WERI-Rb-1 (cell line): ENCODE data around the gene SOX30.
"Not testable (repeated sequence)": the region's sequence is repeated elsewhere in the genome, so short reads cannot be mapped to it uniquely, and the experiment has no call there.

Source experiments
- DNase-seq: peaks from one replicate; pipeline ENCODE4 v3.0.0-alpha.2; 2020
- H3K27ac ChIP-seq: fragments of 250-450 bp; sonication (Bioruptor Pico); 2 replicates; pipeline ENCODE4 v1.5.1; 2020; ENCODE audit warnings: mild to moderate bottlenecking, moderate library complexity
- H3K27me3 ChIP-seq: fragments of 250-450 bp; sonication (Bioruptor Pico); 2 replicates; pipeline ENCODE4 v1.5.1; 2021; ENCODE audit warnings: mild to moderate bottlenecking, low read depth, moderate library complexity; ENCODE audit not compliant: insufficient read depth, severe bottlenecking
- H3K36me3 ChIP-seq: fragments of 250-450 bp; sonication (Bioruptor Pico); 2 replicates; pipeline ENCODE4 v1.5.1; 2020; ENCODE audit warnings: mild to moderate bottlenecking, moderate library complexity
- H3K4me3 ChIP-seq: 2 replicates; pipeline ENCODE4 v1.5.1; 2011; ENCODE audit warnings: low read depth, mild to moderate bottlenecking, control low read depth, low read length
- H3K9me3 ChIP-seq: fragments of 250-450 bp; sonication (Bioruptor Pico); 2 replicates; pipeline ENCODE4 v1.5.1; 2021; ENCODE audit warnings: mild to moderate bottlenecking, moderate library complexity; ENCODE audit not compliant: severe bottlenecking
- TF ChIP-seq, protein P1 (sequence below): IDR thresholded peaks from 2 replicates; pipeline ENCODE4 v1.5.1; 2011; ENCODE audit warnings: low read depth, mild to moderate bottlenecking, control low read depth, inconsistent platforms, low read length

The SOX30 gene

GRCh38 chr5:157682257-157682656 lies 30.0 kb upstream of the SOX30 start:
- Histone ChIP-seq H3K9me3 (no peaks in the 10 kb centered on the region), H3K27ac (no peak overlapping the region), H3K36me3 (no peaks in the 10 kb centered on the region), H3K27me3 (no peaks in the 10 kb centered on the region), H3K4me3 (no peak overlapping the region)
- no peak for DNase-seq
- TF ChIP-seq, protein P1, sequence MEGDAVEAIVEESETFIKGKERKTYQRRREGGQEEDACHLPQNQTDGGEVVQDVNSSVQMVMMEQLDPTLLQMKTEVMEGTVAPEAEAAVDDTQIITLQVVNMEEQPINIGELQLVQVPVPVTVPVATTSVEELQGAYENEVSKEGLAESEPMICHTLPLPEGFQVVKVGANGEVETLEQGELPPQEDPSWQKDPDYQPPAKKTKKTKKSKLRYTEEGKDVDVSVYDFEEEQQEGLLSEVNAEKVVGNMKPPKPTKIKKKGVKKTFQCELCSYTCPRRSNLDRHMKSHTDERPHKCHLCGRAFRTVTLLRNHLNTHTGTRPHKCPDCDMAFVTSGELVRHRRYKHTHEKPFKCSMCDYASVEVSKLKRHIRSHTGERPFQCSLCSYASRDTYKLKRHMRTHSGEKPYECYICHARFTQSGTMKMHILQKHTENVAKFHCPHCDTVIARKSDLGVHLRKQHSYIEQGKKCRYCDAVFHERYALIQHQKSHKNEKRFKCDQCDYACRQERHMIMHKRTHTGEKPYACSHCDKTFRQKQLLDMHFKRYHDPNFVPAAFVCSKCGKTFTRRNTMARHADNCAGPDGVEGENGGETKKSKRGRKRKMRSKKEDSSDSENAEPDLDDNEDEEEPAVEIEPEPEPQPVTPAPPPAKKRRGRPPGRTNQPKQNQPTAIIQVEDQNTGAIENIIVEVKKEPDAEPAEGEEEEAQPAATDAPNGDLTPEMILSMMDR: no peak

DNA sequence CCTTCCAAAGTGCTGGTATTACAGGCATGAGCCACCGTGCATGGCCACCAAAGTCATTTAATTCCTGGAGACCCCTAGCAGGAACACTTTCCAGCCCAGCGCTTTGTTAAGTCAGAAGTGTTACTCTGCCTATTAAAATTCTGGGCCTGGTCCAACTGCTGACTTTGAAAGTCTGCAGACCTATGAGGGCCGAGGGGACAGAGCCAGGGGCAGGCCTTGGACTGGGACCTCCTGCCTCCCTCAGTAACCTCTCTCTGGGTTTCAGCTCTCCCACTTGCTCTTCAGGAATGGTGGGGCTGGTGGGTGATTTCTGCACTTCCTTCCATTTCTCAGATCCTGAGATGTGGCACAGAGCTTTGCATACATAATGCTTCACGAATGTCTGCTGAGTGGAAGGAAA lies 28.8 kb upstream of the SOX30 start:
- Histone ChIP-seq H3K27ac (no peak overlapping the region), H3K9me3 (no peaks in the 10 kb centered on the region), H3K4me3 (no peak overlapping the region), H3K27me3 (no peaks in the 10 kb centered on the region), H3K36me3 (no peaks in the 10 kb centered on the region)
- no peak for DNase-seq
- TF ChIP-seq, protein P1: no peak

DNA sequence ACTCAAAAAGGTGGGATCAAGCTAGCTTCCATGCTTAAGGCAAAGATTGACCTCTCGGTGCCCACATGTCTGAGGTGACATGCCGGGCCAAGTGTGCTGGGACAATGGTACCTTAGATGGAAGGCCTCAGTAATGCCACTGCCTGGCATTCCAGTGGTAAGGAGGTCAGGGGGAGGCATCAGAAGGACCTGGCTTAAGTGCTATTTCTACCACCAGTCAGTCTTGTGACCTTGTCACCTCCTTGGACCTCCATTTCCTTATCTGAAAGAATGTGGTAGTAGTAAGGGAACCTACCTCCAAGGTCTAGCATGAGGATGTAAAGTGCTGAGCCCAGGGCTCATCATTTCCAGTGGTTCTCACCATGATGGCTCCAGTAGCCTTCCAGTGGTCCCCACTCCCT lies 28.0 kb upstream of the SOX30 start:
- no peak for DNase-seq
- Histone ChIP-seq H3K9me3 (no peaks in the 10 kb centered on the region), H3K4me3 (no peak overlapping the region), H3K27me3 (no peaks in the 10 kb centered on the region), H3K27ac (no peak overlapping the region), H3K36me3 (no peaks in the 10 kb centered on the region)
- TF ChIP-seq, protein P1: no peak

DNA sequence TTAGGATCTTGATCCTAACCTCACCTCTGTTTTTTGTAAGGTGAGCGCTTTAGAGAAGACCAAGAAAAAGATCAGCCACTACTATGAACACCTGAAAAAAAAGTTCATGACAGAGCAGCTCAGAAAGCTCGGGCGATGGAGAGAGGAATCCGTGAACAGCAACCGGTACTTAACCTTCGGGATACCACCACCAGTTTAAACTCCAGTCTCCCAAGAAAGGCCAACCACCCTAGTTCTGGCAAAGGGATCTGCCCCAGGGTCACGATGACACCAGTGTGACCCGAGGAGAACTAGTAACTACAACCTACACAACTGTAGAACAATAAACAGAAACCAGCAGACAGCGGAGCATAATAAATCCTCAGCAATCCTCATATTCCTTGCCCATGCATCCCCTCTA lies 27.6 kb upstream of the SOX30 start:
- TF ChIP-seq, protein P1: no peak
- no peak for DNase-seq
- Histone ChIP-seq H3K9me3 (no peaks in the 10 kb centered on the region), H3K36me3 (no peaks in the 10 kb centered on the region), H3K4me3 (no peak overlapping the region), H3K27me3 (no peaks in the 10 kb centered on the region), H3K27ac (no peak overlapping the region)

- H3K4me3 ChIP-seq: no peak overlapping the region
- no peaks in the 10 kb centered on the region for H3K9me3 ChIP-seq
- TF ChIP-seq, protein P1: no peak
Measured at GRCh38 chr5:157677931-157678330, 25.7 kb upstream of the SOX30 start.

GRCh38 chr5:157674351-157674750 lies 22.1 kb upstream of the SOX30 start:
- not testable (repeated sequence) for H3K36me3 ChIP-seq, H3K27me3 ChIP-seq, H3K4me3 ChIP-seq, H3K9me3 ChIP-seq, DNase-seq, H3K27ac ChIP-seq

More at GRCh38 chr5:157677931-157678330, 25.7 kb upstream of the SOX30 start:
- no peak for DNase-seq
- Histone ChIP-seq H3K36me3 (no peaks in the 10 kb centered on the region), H3K27ac (no peak overlapping the region), H3K27me3 (no peaks in the 10 kb centered on the region)
